ENCODE results near the gene ARHGAP26. TPM values are rescaled to one million over a fixed set of nuclear protein-coding genes. Genes with fewer than 3 reads are reported as not detected.
"Not testable (repeated sequence)": the region's sequence is repeated elsewhere in the genome, so short reads cannot be mapped to it uniquely, and the experiment has no call there.

Gene ARHGAP26
- total RNA-seq, 4 donors from 2014 or later, result 11.1 to 36.1 (median 21.8) TPM

- Histone ChIP-seq H3K27me3 (no peaks in the 10 kb centered on the region), H3K36me3 (no peaks in the 10 kb centered on the region), H3K9me3 (no peaks in the 10 kb centered on the region), H3K4me1 (peaks cover 6% of the 10 kb centered on the region), H3K4me3 (no peak overlapping the region), H3K27ac (no peak overlapping the region)
- no peak for DNase-seq (ENCODE audit: low spot score in 2 of 2)
- TF ChIP-seq POLR2A (IDR thresholded peaks at IDR 0.05), result no peak
- TF ChIP-seq POLR2AphosphoS5 (IDR thresholded peaks at IDR 0.05), result no peak
- no peak for TF ChIP-seq EP300 (IDR thresholded peaks at IDR 0.05)
- TF ChIP-seq, protein P1, sequence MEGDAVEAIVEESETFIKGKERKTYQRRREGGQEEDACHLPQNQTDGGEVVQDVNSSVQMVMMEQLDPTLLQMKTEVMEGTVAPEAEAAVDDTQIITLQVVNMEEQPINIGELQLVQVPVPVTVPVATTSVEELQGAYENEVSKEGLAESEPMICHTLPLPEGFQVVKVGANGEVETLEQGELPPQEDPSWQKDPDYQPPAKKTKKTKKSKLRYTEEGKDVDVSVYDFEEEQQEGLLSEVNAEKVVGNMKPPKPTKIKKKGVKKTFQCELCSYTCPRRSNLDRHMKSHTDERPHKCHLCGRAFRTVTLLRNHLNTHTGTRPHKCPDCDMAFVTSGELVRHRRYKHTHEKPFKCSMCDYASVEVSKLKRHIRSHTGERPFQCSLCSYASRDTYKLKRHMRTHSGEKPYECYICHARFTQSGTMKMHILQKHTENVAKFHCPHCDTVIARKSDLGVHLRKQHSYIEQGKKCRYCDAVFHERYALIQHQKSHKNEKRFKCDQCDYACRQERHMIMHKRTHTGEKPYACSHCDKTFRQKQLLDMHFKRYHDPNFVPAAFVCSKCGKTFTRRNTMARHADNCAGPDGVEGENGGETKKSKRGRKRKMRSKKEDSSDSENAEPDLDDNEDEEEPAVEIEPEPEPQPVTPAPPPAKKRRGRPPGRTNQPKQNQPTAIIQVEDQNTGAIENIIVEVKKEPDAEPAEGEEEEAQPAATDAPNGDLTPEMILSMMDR (IDR thresholded peaks at IDR 0.05), result no peak
Observed at GRCh38 chr5:142947427-142947709, 177.2 kb downstream of the ARHGAP26 start.

- WGBS, result 92% methylated on average over 3 of the region's 3 CpGs
- H3K9me3 ChIP-seq, result no peaks in the 10 kb centered on the region
- no peaks in the 10 kb centered on the region for H3K4me1 ChIP-seq
- no peaks in the 10 kb centered on the region for H3K27me3 ChIP-seq
- H3K4me3 ChIP-seq, result no peak overlapping the region
- no peaks in the 10 kb centered on the region for H3K36me3 ChIP-seq
- TF ChIP-seq EP300 (IDR thresholded peaks at IDR 0.05) (no peak), POLR2AphosphoS5 (IDR thresholded peaks at IDR 0.05) (no peak), POLR2A (IDR thresholded peaks at IDR 0.05) (no peak)
- TF ChIP-seq, protein P1 (IDR thresholded peaks at IDR 0.05), result no peak
- no peak overlapping the region for H3K27ac ChIP-seq
- DNase-seq (ENCODE audit: low spot score in 2 of 2), result no peak
Observed at GRCh38 chr5:142952229-142952628, 182.1 kb downstream of the ARHGAP26 start.

GRCh38 chr5:142952871-142953270 lies 182.7 kb downstream of the ARHGAP26 start:
- H3K4me3 ChIP-seq; DNase-seq (ENCODE audit: low spot score in 2 of 2); H3K9me3 ChIP-seq; H3K36me3 ChIP-seq; H3K27ac ChIP-seq; H3K4me1 ChIP-seq; H3K27me3 ChIP-seq: not testable (repeated sequence)
- WGBS, result 89% methylated on average over 3 of the region's 3 CpGs

GRCh38 chr5:142954455-142954854 lies 184.3 kb downstream of the ARHGAP26 start:
- H3K36me3 ChIP-seq, result no peaks in the 10 kb centered on the region
- WGBS, result 82% methylated on average over 2 of the region's 2 CpGs
- H3K4me1 ChIP-seq, result no peaks in the 10 kb centered on the region
- no peaks in the 10 kb centered on the region for H3K9me3 ChIP-seq
- no peak overlapping the region for H3K4me3 ChIP-seq
- no peaks in the 10 kb centered on the region for H3K27me3 ChIP-seq
- DNase-seq (ENCODE audit: low spot score in 2 of 2), result no peak
- H3K27ac ChIP-seq, result no peak overlapping the region
- TF ChIP-seq, protein P1 (IDR thresholded peaks at IDR 0.05), result no peak
- TF ChIP-seq POLR2A (IDR thresholded peaks at IDR 0.05) (no peak), POLR2AphosphoS5 (IDR thresholded peaks at IDR 0.05) (no peak), EP300 (IDR thresholded peaks at IDR 0.05) (no peak)

- DNase-seq (ENCODE audit: low spot score in 2 of 2), result no peak
- TF ChIP-seq, protein P1 (IDR thresholded peaks at IDR 0.05), result no peak
- no peak for TF ChIP-seq POLR2AphosphoS5 (IDR thresholded peaks at IDR 0.05)
- no peak for TF ChIP-seq EP300 (IDR thresholded peaks at IDR 0.05)
- no peak for TF ChIP-seq POLR2A (IDR thresholded peaks at IDR 0.05)
- H3K9me3 ChIP-seq, result no peaks in the 10 kb centered on the region
- no peak overlapping the region for H3K4me3 ChIP-seq
- H3K27me3 ChIP-seq, result no peaks in the 10 kb centered on the region
- no peaks in the 10 kb centered on the region for H3K36me3 ChIP-seq
- WGBS, result 71% methylated on average over 1 of the region's 1 CpG
- no peaks in the 10 kb centered on the region for H3K4me1 ChIP-seq
- H3K27ac ChIP-seq, result no peak overlapping the region
Observed at GRCh38 chr5:142955628-142956027, 185.5 kb downstream of the ARHGAP26 start.

- 86% methylated on average over 7 of the region's 7 CpGs for WGBS
- H3K27ac ChIP-seq, result no peak overlapping the region
- no peaks in the 10 kb centered on the region for H3K4me1 ChIP-seq
- DNase-seq (ENCODE audit: low spot score in 2 of 2), result no peak
- no peaks in the 10 kb centered on the region for H3K27me3 ChIP-seq
- TF ChIP-seq POLR2AphosphoS5 (IDR thresholded peaks at IDR 0.05) (no peak), EP300 (IDR thresholded peaks at IDR 0.05) (no peak), POLR2A (IDR thresholded peaks at IDR 0.05) (no peak)
- TF ChIP-seq, protein P1 (IDR thresholded peaks at IDR 0.05), result no peak
- no peaks in the 10 kb centered on the region for H3K9me3 ChIP-seq
- no peak overlapping the region for H3K4me3 ChIP-seq
- no peaks in the 10 kb centered on the region for H3K36me3 ChIP-seq
Observed at GRCh38 chr5:142957528-142957927, 187.4 kb downstream of the ARHGAP26 start.
